GM21619 (cell line): ENCODE measurements around the gene CD3D.
"Not testable (repeated sequence)": the region's sequence is repeated elsewhere in the genome, so short reads cannot be mapped to it uniquely, and the experiment has no call there.

Experiments used
- ATAC-seq: cut with Tn5 transposase; IDR thresholded peaks from one replicate; pipeline ENCODE4 v1.9.1; 2021; ENCODE audit not compliant: unreplicated experiment

Gene CD3D

DNA sequence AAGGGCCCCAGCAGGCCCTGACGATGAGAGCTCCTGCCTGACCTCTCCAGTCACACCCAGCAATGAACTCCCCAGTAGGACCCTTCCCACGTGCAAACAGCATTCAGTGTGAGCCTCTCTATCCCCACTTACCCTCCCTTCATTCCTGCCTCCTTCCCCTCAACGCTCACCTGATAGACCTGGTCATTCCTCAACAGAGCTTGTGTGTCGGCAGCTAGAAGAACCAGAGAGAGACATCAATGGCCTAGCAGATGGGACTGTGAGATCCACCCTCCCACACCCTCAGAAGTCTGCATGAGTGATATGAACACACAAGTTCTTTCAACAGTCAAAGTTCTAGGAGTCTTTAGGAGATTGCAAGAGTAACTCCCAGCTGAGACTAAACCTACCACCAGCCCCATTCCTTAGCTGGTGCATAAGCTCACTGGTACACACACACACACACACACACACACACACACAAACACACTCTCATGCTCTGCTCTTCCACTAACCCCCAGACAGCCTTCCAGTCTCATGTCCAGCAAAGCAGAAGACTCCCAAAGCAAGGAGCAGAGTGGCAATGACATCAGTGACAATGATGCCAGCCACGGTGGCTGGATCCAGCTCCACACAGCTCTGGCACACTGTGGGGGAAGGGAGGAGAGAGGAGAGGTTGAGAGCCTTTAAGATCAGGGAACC, 3.1 kb downstream of the CD3D start:
- ATAC-seq = no peak

DNA sequence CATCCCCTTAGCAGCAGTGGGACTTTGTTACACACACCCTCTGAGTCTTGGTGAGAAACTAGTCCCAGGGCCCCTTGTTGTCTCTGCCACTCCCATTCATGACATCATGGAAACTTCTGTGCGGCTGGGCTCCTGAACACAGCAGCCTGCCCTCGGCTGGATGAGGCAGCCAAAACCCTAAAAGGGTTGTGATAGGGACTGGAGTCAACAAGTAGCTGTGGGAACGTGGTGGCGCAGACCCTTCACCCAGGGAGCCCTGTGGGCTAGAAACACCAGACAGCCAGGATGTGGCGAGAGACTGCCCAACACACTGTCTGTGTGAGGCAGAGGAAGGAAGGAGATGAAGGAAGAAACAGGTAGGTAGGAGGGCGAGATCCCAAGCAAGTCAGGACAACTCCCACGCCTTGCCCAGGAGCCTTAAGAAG, 3.9 kb downstream of the CD3D start:
- no peak for ATAC-seq

DNA sequence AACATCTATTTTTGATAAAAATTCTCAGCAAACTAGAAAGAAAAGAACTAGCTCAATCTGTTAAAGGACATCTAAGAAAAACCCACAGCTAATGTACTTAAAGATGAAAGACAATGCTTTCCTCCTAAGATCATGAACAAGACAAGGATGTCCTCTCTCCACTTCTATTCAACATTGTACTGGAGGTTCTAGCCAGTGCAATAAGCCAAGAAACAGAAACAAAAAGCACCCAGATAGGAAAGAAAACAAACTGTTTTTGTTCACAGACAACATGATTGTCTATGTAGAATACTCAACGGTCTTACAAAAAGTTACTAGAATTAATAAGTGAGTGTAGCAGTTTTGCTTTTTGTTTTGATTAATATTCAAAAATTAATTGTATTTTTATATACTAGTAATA, 7.8 kb downstream of the CD3D start:
- ATAC-seq = no peak

DNA sequence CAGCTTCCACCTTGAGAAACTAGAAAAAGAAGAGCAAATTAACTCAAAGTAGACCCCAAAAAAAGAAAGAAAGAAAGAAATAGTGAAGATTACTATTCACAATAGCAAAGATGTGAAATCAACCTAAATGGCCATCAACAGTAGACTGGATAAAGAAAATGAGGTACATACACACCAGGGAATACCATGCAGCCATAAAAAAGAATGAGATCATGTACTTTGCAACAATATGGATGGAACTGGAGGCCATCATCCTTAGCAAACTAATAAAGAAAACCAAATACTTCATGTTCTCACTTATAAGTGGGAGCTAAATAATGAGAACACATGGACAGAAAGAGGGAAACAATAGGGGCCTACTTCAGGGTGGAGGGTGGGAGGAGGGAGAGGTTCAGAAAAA, 13.8 kb downstream of the CD3D start:
- ATAC-seq = no peak

DNA sequence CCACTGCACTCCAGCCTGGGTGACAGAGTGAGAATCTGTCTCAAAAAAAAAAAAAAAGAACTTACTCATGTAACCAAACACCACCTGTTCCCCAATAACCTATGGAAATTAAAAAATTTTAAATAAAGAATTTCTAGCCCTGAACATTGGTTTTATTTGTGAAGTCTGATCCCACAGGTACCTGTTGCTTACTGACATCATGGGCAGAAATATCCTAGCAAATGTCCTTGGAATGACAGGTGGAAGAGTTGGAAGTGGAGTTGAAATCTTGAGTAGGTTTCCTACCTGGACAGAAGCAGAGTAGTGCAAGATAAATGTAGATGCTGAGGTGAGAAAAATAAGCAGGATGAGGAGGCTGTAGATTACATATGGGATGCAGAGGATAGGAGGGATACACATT, 17.2 kb downstream of the CD3D start:
- ATAC-seq = no peak

DNA sequence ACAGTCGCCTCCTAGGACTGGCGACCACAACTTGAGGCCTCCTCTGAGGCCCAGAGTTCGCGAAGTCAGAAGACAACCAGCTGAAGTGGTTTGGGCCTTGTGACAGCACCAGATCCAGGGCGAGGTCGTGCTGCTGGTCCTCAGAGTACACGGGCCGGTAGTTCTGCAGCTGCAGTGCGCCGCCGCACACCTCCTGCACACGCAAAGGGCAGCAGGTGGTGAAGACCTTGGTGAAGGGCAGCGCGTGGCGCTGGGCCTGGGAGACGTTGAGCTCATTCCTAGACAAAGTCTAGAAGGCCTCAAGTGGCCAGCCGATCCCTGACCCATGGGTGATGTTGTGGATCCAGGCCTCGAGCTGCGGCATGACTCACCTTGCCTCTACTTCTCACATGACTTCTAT, 19.8 kb downstream of the CD3D start:
- no peak for ATAC-seq

DNA sequence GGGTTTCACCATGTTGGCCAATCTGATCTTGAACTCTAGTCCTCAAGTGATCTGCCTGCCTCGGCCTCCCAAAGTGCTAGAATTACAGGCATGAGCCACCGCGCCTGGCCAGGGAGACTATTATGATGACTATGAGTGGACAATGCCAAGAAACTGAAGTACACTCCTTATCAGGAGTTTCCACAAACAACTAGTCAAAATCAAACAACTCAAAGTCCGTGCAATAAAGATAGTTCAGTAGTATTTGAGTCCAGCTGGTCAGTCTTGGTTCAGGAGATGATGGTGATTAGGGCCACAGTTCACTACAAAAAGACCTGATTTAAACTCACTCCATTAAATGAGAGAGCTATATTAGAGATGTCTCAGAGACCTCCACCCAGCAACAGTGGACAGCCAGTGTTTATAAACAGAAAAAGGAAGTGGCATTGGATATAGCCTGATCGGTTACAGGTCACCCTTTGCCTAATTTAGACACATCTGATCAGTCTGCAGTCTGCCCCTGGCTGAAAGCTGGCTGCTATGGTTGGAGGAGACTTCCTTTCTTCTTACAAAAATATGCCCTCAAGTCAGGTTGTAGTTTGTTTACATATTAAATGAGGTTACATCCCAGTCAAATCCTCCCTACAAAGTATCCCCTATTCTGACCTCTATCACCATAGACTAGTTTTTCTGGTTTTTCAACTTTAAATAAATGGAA, 21.0 kb downstream of the CD3D start:
- ATAC-seq = no peak

DNA sequence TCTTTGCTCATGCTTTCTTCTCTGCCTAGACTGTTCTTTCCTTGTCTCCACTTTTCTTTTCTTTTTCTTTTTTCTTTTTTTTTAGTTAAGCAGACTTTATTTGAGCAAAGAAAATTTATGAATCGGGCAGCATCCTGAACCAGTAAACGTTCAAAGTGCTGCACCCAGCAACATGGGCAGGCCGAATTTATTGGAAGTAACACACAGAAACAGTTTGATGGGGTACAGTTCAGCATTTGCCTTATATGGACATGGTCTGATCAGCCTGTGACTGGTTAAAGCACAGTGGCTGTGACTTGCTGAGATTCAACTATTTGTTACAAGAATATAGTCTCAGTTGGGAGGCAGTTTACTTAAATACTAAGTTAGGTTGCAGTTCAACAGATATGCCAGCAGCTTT, 22.0 kb downstream of the CD3D start:
- no peak for ATAC-seq

DNA sequence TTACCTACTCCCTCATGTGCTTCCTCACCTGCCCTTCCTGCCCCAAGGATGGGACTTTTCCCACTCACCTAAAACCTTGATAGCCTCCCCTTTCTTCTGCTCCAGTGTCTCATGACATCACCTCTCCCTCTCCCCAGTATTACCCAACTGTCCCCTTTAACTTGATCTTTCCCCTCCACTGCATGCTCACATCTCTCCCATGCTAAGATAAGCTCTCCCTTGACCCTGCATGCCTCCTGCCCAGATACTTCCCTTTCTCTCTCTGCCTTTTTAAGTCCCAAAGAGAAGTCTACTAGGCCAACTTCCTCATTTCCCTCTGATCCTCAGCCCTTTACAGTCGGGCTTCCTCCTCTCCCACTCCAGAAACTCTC, 23.2 kb downstream of the CD3D start:
- no peak for ATAC-seq

DNA sequence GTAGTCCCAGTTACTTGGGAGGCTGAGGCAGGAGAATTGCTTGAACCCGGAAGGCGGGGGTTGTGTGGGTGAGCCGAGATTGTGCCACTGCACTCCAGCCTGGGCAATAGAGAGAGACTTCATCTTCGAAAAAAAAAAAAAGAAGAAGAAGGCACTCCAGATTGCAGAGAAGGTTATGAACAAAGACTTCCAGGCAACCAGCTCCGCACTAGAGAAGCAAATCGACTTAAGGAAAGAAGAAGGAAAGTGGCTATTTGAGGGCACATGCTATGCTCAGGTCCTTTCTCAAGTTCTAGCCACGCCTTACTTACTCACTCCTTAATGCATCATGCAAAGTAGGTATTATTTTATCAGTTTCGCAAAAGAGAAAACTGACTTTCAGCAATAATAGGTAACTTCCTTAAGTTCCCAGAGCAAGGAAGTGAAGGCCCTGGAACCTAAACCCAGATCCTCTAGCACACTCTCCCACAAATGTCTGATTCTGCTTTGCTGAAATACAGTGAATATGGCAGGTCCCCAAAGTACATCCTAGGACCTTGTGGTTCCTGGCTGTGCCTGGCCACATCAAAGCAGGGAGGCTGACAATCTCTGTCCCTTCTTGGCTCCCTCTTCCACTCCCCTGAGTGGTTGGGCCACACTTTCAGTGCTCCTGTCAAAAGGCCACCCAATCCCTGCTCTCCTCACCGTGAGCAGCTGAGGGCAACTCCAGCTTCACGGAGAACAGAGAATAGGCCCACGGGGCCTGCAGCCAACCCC, 23.7 kb downstream of the CD3D start:
- no peak for ATAC-seq

DNA sequence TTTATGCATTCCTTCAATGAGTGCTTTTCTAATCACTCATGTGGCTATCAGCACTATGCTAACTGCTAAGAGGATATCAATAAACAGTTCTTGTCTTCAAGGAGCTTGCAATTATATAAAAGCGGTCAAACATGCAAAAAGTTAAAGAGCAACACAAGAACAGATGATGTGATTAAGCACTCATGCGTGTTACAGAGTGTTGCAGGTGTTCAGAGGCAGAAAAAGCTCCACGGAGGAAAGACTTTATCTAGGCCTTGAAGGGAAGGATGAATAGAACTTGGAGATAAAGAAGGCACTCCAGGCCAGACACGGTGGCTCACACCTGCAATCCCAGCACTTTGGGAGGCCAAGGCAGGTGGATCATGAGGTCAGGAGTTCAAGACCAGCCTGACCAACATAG, 24.4 kb downstream of the CD3D start:
- no peak for ATAC-seq

DNA sequence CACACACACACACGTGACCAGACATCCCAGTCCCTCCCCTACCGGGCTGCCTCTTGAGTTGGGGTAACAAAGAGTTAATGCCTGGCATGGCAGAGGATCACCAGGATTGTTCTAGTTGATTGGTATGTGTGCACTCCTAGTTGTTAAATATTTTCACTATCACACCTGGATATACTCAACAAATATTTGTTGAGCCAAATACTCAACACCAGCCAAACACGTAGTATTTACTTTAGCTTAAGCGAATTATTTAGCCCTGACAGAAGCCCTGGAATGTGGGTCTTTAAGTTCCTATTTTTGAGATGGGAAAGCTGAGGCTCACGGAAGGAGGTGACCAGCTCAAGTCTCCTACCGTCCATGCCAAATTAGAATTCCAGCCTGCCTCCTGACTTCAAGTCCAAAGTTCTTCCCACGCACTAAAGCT, 27.5 kb downstream of the CD3D start:
- no peak for ATAC-seq

DNA sequence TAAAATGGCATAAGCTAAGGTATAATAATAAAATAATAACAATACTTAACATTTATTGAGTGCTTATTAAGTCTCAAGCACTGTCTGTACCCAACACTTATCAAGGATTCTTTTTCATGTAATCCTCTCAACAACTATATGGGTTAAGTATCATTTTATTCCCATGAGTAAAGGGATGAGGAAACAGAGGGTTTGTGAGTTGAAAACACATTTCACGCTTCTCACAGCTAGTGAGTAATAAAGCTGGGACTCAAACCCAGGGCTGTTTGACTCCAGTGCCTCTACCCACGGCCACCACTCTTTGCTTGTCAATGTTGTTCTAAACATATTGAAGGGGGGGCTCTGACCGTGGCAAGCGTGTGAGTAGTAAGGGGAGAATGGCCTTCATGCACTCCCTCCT, 29.3 kb downstream of the CD3D start:
- no peak for ATAC-seq

DNA sequence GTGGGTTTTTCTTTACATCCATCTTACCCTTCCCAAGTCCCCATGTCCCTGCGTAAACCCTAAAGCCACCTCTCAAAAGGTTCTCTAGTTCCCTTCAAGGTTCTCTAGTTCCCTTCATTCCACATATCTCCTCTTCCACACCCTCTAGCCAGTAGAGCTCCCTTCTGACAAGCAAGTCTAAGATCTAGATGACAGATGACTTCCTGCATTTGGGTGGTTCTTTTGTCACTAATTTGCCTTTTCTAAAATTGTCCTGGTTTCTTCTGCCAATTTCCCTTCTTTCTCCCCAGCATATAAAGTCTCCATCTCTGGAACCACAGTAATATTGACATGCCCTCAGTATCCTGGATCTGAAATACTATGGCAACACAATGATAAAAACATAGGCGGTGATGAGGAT, 30.2 kb downstream of the CD3D start:
- no peak for ATAC-seq

DNA sequence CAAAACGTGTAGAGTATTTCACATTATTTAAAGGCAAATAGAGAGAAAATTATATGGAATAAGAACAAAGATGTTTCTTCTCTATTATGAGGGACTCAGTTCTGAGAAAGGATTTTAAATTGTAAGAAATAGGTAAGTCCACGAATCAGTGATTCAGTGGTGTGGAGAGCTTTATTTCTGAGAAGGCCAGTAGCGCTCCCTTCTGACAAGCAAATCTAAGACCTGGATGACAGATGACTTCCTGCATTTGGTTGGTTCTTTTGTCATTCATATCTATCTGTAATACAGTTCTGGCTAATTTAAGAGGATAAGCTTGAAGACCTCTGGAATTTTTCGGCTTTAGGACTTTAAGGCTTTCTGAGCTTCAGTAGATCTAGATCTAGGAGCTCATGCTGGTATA, 31.0 kb downstream of the CD3D start:
- no peak for ATAC-seq

DNA sequence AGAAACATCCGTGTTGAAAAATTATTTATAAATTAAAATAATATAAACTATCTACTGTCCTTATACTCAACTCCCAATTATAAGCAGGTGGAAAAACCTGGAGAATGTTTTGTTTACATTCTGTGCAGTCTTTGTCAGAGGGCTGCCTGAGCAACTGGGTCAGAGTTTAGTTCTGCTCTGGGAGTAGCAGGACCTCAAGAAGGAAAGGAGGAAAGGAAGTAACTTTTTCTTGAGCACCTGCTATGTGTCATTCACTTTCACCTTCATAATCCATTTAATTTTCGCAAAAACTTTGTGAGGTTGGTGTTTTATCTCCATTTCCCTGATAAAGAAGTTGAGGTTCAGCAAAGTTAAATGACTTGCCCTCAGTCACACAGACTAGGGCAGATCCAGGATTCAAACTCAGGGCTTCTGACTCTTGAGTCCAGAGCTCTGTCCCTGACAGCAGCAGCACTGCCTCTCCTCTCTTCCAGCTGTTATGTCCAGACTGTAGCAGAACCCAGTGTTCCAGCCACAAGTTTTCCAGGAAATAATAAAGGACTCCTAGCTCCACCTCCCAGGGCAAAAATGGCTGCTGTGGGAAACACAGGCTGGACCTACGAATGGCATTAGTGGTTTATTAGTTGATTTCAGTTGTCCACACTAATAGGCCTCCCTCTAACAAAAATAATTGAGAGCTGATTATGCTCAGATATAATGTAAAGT, 31.6 kb downstream of the CD3D start:
- ATAC-seq = no peak

DNA sequence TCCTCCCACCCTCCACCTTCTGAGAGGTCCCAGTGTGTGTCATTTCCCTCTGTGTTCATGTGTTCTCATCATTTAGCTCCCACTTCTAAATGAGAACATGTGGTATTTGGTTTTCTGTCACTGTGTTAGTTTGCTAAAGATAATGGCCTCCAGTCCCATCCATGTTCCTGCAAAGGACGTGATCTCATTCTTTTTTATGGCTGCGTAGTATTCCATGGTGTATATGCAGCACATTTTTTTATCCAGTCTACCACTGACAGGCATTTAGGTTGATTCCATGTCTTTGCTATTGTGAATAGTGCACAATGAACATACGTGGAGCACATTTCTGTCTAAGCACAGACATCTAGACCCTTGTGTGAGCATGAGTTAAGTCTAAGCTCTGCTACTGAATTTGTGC, 32.2 kb downstream of the CD3D start:
- ATAC-seq = no peak

DNA sequence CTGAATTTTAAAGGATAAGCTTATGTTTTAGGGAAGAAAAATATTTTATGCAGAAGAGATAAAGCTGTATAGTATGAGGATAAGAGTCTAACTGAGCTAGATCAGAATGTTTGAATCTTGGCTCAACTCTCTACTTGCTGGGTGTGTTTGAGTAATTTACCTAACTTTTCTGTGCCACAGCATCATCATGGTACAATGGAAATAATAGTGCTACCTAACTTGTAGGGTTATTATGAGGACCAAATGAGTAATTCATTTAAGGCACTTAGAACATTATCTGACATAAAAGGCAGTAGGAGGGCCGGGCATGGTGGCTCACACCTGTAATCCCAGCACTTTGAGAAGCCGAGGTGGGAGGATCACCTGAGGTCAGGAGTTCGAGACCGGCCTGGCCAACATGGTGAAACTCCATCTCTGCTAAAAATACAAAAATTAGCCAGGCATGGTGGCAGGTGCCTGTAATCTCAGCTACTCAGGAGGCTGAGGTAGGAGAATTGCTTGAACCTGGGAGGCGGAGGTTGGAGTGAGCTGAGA, 33.4 kb downstream of the CD3D start:
- not testable (repeated sequence) for ATAC-seq

DNA sequence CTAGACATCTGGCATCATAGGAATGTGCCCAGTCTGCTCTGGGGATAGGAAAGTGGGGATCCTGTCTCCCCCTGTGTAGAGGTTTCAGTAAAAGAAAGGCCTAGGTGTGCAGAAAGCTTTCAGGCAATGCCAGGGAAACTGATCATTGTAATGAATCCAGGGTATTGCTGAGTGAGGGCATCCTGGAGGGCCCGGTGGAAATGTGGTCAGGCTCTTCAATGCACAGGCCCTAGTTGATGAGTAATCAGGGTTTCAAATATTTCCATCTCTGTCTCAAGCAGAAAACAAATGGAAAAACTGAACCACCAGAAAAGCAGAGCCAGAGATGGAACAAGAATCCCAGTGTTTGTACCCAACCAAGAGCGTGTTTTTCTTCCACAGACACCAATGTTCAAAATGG, 35.9 kb downstream of the CD3D start:
- ATAC-seq = no peak

DNA sequence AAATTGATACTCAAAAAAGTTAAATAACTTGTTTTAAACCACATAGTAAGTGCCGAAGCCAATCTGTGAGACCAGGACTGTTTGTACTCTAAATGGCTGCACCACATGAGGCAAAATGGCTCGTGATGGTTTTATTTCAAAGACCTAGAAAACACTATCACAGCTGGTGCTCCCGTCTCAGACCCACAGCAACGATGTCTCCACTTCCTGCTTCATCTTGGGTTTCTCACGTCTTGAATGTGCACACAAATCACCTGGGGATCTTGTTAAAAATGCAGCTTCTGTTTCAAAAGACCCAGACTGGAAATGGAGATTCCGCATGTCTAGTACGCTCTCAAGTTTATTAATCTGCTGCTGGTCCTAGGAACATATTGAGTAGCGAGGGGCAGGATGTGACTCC, 36.8 kb downstream of the CD3D start:
- no peak for ATAC-seq

DNA sequence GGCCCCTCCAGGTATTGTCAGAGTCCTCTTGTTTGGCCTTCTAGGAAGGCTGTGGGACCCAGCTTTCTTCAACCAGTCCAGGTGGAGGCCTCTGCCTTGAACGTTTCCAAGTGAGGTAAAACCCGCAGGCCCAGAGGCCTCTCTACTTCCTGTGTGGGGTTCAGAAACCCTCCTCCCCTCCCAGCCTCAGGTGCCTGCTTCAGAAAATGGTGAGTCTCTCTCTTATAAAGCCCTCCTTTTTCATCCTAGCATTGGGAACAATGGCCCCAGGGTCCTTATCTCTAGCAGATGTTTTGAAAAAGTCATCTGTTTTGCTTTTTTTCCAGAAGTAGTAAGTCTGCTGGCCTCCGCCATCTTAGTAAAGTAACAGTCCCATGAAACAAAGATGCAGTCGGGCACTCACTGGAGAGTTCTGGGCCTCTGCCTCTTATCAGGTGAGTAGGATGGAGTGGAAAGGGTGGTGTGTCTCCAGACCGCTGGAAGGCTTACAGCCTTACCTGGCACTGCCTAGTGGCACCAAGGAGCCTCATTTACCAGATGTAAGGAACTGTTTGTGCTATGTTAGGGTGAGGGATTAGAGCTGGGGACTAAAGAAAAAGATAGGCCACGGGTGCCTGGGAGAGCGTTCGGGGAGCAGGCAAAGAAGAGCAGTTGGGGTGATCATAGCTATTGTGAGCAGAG, 37.8 kb downstream of the CD3D start, which contains the start of gene CD3E:
Gene CD3E (plus strand): TSS at position 163 of the 681 bp plus-strand sequence. CDS start 223 bp downstream, at position 386.
- no peak for ATAC-seq
